Loucy (cell line): ENCODE measurements around the gene SERINC2.

Experiments
- H2AFZ ChIP-seq: fragments of 200-600 bp; sonication (generic); 2 replicates; pipeline ENCODE4 v1.6.0; 2016; ENCODE audit warnings: antibody characterized with exemption, mild to moderate bottlenecking, low read length, moderate library complexity
- H3F3A ChIP-seq: fragments of 200-600 bp; 2 replicates; pipeline ENCODE4 v1.6.0; 2016; ENCODE audit warnings: antibody characterized with exemption, low read depth, mild to moderate bottlenecking
- H3K27me3 ChIP-seq: fragments of 200-600 bp; sonication (generic); 2 replicates; pipeline ENCODE4 v1.6.1; 2014; ENCODE audit warnings: low read length, mild to moderate bottlenecking; ENCODE audit not compliant: insufficient read depth, poor library complexity, severe bottlenecking
- H3K36me3 ChIP-seq: fragments of 200-600 bp; sonication (generic); 2 replicates; pipeline ENCODE4 v1.6.1; 2016; ENCODE audit warnings: low read length; ENCODE audit not compliant: insufficient read depth
- H3K4me1 ChIP-seq: fragments of 200-600 bp; sonication (generic); 2 replicates; pipeline ENCODE4 v1.5.1; 2014; ENCODE audit warnings: low read length, mild to moderate bottlenecking; ENCODE audit not compliant: insufficient read depth, poor library complexity, severe bottlenecking
- H3K4me2 ChIP-seq: fragments of 200-600 bp; sonication (generic); 2 replicates; pipeline ENCODE4 v1.6.0; 2014; ENCODE audit warnings: antibody characterized with exemption, low read length, low read depth, mild to moderate bottlenecking; ENCODE audit not compliant: poor library complexity, severe bottlenecking
- H3K4me3 ChIP-seq: fragments of 200-600 bp; sonication (generic); 2 replicates; pipeline ENCODE4 v1.5.1; 2014; ENCODE audit warnings: low read length, mild to moderate bottlenecking, mixed read lengths; ENCODE audit not compliant: poor library complexity, severe bottlenecking
- H3K79me2 ChIP-seq: fragments of 200-600 bp; sonication (generic); 2 replicates; pipeline ENCODE4 v1.6.1; 2014; ENCODE audit warnings: low read length; ENCODE audit not compliant: insufficient read depth
- H3K9ac ChIP-seq: fragments of 200-600 bp; sonication (generic); 2 replicates; pipeline ENCODE4 v1.6.0; 2014; ENCODE audit warnings: mild to moderate bottlenecking, low read depth, low read length, moderate library complexity; ENCODE audit not compliant: poor library complexity, severe bottlenecking
- H3K9me2 ChIP-seq: fragments of 200-600 bp; sonication (generic); replicated peaks from 2 replicates; pipeline ENCODE4 v1.6.1; 2016; ENCODE audit warnings: low read depth, low read length, mixed read lengths
- H3K9me3 ChIP-seq: fragments of 200-600 bp; sonication (generic); 2 replicates; pipeline ENCODE4 v1.6.1; 2014; ENCODE audit warnings: mild to moderate bottlenecking, antibody characterized with exemption, low read length, low read depth; ENCODE audit not compliant: insufficient read depth
- H4K20me1 ChIP-seq: fragments of 200-600 bp; sonication (generic); 2 replicates; pipeline ENCODE4 v1.6.0; 2014; ENCODE audit warnings: antibody characterized with exemption, low read length, mild to moderate bottlenecking; ENCODE audit not compliant: insufficient read depth, poor library complexity, severe bottlenecking
- EZH2phosphoT487 ChIP-seq: fragments of 200-600 bp; IDR thresholded peaks from 2 replicates; pipeline ENCODE4 v1.6.1; 2018; ENCODE audit warnings: antibody characterized with exemption, mild to moderate bottlenecking, moderate library complexity, borderline replicate concordance
- TF ChIP-seq, protein P1 (sequence below): fragments of 200-600 bp; sonication (generic); conservative IDR thresholded peaks from 2 replicates; pipeline ENCODE4 v1.5.1; 2014; ENCODE audit warnings: mild to moderate bottlenecking, antibody characterized with exemption, low read length

Gene SERINC2

DNA sequence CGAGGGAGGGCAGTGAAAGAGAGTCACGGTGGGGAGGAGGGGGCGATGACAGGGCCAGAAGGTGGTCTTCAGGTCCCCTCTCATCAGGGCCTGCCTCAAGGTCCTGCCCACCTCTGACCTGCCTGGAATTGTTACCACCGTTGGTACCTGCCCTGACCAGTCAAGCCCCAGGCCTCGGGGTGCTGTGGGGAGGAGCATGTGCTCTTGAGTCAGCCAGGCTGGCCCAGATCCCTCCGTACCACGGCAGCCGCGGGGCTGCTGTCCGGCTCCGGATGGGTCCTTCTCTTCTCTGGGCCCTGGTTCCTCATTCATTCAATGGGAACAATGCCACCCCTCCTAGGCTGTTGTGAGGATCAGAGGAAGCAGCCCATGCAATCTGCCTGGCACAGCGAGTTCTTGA, 22.0 kb downstream of the SERINC2 start:
- no peaks in the 10 kb centered on the region for H3K27me3 ChIP-seq
- H3F3A ChIP-seq: no peaks in the 10 kb centered on the region
- no peaks in the 10 kb centered on the region for H3K9me2 ChIP-seq
- H3K9me3 ChIP-seq: no peaks in the 10 kb centered on the region
- no peaks in the 10 kb centered on the region for H3K36me3 ChIP-seq
- H2AFZ ChIP-seq: no peak overlapping the region
- no peak overlapping the region for H3K9ac ChIP-seq
- no peak overlapping the region for H3K4me2 ChIP-seq
- no peak overlapping the region for H3K4me3 ChIP-seq
- TF ChIP-seq, protein P1, sequence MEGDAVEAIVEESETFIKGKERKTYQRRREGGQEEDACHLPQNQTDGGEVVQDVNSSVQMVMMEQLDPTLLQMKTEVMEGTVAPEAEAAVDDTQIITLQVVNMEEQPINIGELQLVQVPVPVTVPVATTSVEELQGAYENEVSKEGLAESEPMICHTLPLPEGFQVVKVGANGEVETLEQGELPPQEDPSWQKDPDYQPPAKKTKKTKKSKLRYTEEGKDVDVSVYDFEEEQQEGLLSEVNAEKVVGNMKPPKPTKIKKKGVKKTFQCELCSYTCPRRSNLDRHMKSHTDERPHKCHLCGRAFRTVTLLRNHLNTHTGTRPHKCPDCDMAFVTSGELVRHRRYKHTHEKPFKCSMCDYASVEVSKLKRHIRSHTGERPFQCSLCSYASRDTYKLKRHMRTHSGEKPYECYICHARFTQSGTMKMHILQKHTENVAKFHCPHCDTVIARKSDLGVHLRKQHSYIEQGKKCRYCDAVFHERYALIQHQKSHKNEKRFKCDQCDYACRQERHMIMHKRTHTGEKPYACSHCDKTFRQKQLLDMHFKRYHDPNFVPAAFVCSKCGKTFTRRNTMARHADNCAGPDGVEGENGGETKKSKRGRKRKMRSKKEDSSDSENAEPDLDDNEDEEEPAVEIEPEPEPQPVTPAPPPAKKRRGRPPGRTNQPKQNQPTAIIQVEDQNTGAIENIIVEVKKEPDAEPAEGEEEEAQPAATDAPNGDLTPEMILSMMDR: no peak
- no peak for TF ChIP-seq EZH2phosphoT487
- no peaks in the 10 kb centered on the region for H3K79me2 ChIP-seq
- no peaks in the 10 kb centered on the region for H4K20me1 ChIP-seq
- no peaks in the 10 kb centered on the region for H3K4me1 ChIP-seq

DNA sequence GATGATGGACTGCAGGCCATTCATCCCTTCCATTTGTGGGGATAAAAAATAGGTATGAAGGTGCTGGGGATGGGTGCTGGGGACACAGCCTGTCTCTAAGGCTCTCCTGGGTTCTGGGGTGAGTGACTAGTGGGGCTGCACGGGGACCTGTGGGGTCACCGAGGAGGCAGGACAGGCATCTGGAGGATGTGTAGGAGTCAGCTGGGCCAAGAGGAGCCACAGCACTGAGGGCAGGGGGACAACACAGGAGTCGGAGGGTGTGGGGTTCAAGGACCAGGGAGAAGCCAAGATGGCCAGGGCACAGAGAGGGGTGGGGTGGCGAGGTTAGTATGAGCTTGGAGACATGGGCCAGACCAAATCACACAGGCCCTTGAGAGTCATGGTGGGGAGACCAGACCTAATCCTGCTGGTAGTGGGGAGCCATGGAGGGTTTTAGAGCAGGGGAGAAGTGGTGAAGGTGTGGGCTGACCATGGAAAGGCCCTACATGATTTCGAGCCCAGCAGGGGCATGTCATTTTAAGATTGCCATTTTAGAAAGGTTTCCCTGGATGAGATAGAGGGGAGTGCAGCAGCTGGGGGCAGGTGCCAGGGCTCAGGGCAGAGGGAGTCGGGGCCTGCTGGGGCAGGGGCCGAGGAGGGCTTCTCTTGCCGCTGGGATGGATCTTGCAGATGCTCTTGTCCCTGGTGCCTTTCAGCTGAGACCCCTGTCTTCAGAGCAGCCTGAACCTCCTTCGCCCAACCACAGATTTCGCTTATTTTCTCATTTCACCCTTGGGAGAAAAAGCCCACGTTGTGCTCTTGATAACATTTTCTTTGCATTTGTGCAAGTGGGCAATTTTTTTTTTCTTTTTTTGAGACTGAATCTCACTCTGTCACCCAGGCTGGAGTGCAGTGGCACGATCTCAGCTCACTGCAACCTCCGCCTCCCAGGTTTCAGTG, 22.7 kb downstream of the SERINC2 start:
- Histone ChIP-seq H3K9me2 (no peaks in the 10 kb centered on the region), H3F3A (no peaks in the 10 kb centered on the region), H3K4me3 (no peak overlapping the region), H3K27me3 (no peaks in the 10 kb centered on the region), H3K4me1 (no peaks in the 10 kb centered on the region), H3K79me2 (no peaks in the 10 kb centered on the region), H3K9me3 (no peaks in the 10 kb centered on the region), H4K20me1 (no peaks in the 10 kb centered on the region), H2AFZ (no peak overlapping the region), H3K36me3 (no peaks in the 10 kb centered on the region), H3K9ac (no peak overlapping the region), H3K4me2 (no peak overlapping the region)
- TF ChIP-seq, protein P1: no peak
- TF ChIP-seq EZH2phosphoT487: no peak

DNA sequence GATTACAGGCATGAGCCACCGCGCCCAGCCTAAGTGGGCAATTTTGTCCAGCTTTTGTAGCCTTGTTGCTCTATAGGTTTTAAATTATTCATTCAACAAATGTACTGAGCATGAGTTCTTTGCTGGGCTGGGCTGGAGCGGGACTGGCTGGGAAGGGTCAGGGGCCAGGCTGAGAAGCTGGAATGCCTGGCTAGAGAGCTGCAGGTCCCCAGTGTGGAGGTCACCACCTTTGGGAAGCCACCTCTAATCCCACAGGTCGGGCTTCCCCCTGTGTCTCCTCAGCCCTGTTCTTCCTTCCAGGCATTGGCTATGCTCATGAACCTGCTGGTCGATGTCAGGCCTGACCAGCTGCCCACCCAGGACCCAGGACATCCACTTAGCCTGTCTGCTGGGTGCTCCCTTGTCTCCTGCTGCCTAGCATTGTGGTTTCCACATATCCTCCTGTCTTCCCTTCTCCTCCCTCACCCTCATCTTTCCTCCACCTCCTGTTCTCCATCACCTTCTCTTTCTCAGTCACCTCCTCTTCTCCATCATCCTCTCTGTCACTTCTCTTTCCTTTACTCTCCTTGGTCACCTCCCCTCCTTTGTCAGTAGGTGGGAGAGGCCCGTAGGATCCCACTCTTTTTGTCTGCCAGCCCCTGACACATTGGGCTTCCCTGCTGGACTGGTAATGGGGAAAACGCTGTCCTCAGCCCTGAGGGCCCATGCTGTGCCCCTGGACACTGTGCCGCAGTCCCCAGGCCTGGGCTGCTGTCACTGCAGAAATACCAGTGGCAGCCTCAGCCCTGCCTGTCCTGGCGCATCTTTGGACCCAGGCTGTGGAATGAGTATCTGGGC, 23.8 kb downstream of the SERINC2 start:
- Histone ChIP-seq H3K4me1 (no peaks in the 10 kb centered on the region), H3K27me3 (no peaks in the 10 kb centered on the region), H3K9ac (no peak overlapping the region), H4K20me1 (no peaks in the 10 kb centered on the region), H3K9me3 (no peaks in the 10 kb centered on the region), H2AFZ (no peak overlapping the region), H3F3A (no peaks in the 10 kb centered on the region), H3K9me2 (no peaks in the 10 kb centered on the region), H3K36me3 (no peaks in the 10 kb centered on the region), H3K79me2 (no peaks in the 10 kb centered on the region), H3K4me2 (no peak overlapping the region), H3K4me3 (no peak overlapping the region)
- TF ChIP-seq EZH2phosphoT487: no peak
- TF ChIP-seq, protein P1: no peak
